Coronary artery (tissue), 2 donors: ENCODE measurements around the gene HSD17B10.

Experiments
- DNase-seq: peaks from one replicate; pipeline ENCODE4 v3.0.0-alpha.2; 2017; ENCODE audit warnings: low spot score
- H3K27ac ChIP-seq, 2 donors: fragments of 200-600 bp; sonication (generic); one replicate each; pipeline ENCODE4 v1.5.1; 2016 to 2019
- H3K4me3 ChIP-seq: fragments of 200-600 bp; sonication (generic); 2 replicates; pipeline ENCODE4 v1.5.1; 2016; ENCODE audit warnings: mild to moderate bottlenecking, moderate library complexity
- CTCF ChIP-seq: fragments of 200-600 bp; sonication (generic); IDR thresholded peaks from one replicate; pipeline ENCODE4 v1.5.1; 2019; ENCODE audit warnings: antibody characterized with exemption

The HSD17B10 gene

GRCh38 chrX:53438174-53438831, 4.1 kb upstream of the HSD17B10 start:
- no peak overlapping the region for H3K4me3 ChIP-seq
- TF ChIP-seq CTCF: no peak
- H3K27ac ChIP-seq: no peak overlapping the region
- no peak for DNase-seq

DNA sequence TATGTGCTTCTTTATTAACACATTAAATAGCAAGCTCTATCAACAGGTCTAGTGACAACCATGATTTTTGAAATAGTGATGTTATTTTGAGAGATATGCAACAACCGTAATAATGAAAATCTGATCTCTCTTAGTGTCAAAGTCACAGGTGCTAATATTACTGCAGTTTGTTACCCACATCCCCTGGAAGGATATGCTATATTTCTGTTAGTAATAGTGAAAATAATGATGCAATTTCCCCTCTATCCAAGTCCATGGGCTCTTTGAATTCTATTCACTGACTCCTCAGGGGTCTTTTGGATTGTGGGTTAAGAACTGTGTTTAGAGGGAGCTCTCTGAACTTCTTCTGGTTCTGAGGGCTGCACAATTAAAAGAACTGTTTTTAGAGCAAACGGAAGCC, 3.0 kb upstream of the HSD17B10 start:
- no peak for DNase-seq
- no peak for TF ChIP-seq CTCF
- no peak overlapping the region for H3K27ac ChIP-seq
- H3K4me3 ChIP-seq: no peak overlapping the region

- no peak overlapping the region for H3K27ac ChIP-seq
- H3K4me3 ChIP-seq: no peak overlapping the region
- peak; percentile 75 for TF ChIP-seq CTCF
- no peak for DNase-seq
These were observed 1.8 kb upstream of the HSD17B10 start for GRCh38 chrX:53435997-53436396.

DNA sequence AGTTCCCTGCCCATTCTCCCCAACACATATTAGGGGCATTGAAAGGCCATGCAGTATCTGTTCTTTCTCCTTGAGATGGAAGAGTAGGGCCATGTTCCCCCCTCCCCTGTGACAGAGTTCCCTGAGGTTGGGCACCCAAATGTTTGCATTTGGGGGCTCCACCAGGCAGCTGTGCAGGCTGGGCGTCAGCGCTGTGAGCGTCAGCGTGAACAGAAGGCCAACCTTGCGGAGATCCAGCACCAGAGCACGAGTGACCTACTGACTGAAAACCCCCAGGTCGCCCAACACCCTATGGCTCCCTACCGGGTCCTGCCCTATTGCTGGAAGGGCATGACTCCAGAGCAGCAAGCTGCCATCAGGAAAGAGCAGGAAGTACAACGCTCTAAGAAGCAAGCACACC, 3.9 kb downstream of the HSD17B10 start:
- DNase-seq: no peak
- TF ChIP-seq CTCF: no peak
- no peak overlapping the region for H3K27ac ChIP-seq
- H3K4me3 ChIP-seq: no peak overlapping the region

DNA sequence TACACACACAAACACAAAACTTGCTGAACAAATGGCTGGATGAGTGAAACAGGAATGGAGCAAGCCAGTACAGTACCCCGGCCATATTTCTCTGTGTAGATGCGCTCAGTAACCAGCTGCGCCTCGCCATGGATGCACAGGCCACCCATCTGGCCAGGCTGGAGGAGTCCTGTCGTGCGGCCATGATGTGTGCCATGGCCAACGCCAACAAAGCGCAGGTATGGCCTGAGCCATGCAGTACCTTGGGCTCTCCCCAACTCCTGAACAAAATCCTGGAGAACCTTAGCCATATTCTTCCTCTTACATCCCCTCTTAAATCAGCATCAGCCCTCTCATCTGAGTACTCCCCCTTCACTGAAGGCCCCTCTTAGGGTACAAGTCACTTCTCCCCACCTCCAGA, 4.4 kb downstream of the HSD17B10 start:
- no peak for TF ChIP-seq CTCF
- Histone ChIP-seq H3K4me3 (no peak overlapping the region), H3K27ac (no peak overlapping the region)
- DNase-seq: no peak

- no peak for TF ChIP-seq CTCF
- Histone ChIP-seq H3K27ac (peak within 1 kb of the TSS; percentile 83 to 97), H3K4me3 (peak within 1 kb of the TSS; percentile 86)
- no peak for DNase-seq
These were observed 11.3 kb downstream of the HSD17B10 start, which contains the start of gene RIBC1 for GRCh38 chrX:53422861-53423306. TSS of gene RIBC1 (plus strand) at chrX:53422873. CDS start at chrX:53426277, 3,404 bp downstream.

DNA sequence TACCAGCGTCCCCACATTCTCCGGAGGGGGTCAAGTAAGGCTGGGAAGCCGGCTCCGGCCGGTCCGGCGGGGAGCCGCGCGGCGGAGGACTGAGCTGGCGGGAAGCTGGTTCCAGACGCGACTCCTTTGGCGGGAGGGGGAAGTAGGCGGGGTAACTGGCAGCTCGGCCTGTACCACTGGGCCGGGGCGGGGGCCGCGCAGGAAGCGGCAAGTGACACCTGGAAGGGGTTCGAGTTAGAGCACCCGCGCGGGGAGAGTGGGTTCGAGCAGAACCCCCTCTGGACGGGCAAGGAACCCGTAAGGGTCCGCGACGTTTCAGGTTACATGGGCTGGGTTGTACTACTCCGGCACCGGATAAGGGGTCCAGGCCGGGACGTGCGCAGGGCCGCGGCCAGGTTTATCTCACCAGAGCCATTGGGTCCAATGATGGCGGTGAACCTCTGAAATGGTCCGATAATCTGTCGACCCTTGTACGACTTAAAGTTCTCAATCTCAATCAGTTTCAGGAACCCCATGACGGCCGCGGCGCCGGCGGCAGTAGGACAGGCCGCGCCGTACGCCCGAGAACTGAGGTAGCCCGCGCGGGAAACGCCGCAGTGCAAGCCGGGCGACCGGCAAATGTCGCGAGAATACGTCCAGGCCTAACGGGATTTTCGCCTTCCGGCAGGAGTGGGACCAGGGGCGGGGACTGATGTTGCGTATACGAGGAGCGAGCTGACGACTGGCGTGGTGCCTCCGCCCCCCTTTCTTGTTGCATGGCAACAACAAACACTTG, 11.9 kb downstream of the HSD17B10 start, which contains the start of gene SMC1A:
Gene SMC1A, minus strand, starts transcription at position 569 of the 775 bp plus-strand sequence. Its CDS starts 54 bp downstream, at position 515.
- no peak for TF ChIP-seq CTCF
- Histone ChIP-seq H3K27ac (peak within 1 kb of the TSS; percentile 83 to 97), H3K4me3 (peak within 1 kb of the TSS; percentile 86)
- DNase-seq: peak; percentile 99
